ENCODE data around the gene PPP2R5A.

PPP2R5A gene

GRCh38 chr1:212326541-212326940 lies 41.3 kb downstream of the PPP2R5A start:
- Mint-ChIP-seq H3K9me3 (no peaks in the 10 kb centered on the region), H3K27ac (no peak overlapping the region), H3K36me3 (ENCODE audit: low read depth) (peaks cover 17% of the 10 kb centered on the region), H3K27me3 (no peaks in the 10 kb centered on the region), H3K4me3 (no peak overlapping the region), H3K4me1 (ENCODE audit: low read depth) (no peaks in the 10 kb centered on the region)
- intact Hi-C loops (cut with micrococcal nuclease): no loop called here

GRCh38 chr1:212328248-212328647 lies 43.0 kb downstream of the PPP2R5A start:
- intact Hi-C loops (cut with micrococcal nuclease): no loop called here
- Mint-ChIP-seq H3K27ac (no peak overlapping the region), H3K9me3 (no peaks in the 10 kb centered on the region), H3K4me3 (no peak overlapping the region), H3K36me3 (ENCODE audit: low read depth) (peaks cover 25% of the 10 kb centered on the region), H3K27me3 (no peaks in the 10 kb centered on the region), H3K4me1 (ENCODE audit: low read depth) (no peaks in the 10 kb centered on the region)

GRCh38 chr1:212329105-212329504 lies 43.9 kb downstream of the PPP2R5A start:
- H3K27me3 Mint-ChIP-seq: no peaks in the 10 kb centered on the region
- intact Hi-C loops (cut with micrococcal nuclease): no loop called here

GRCh38 chr1:212341090-212341489 lies 55.9 kb downstream of the PPP2R5A start:
- Mint-ChIP-seq H3K9me3 (no peaks in the 10 kb centered on the region), H3K27ac (no peak overlapping the region), H3K27me3 (no peaks in the 10 kb centered on the region), H3K4me3 (no peak overlapping the region), H3K4me1 (ENCODE audit: low read depth) (no peaks in the 10 kb centered on the region), H3K36me3 (ENCODE audit: low read depth) (peaks cover 51% of the 10 kb centered on the region)
- intact Hi-C loops (cut with micrococcal nuclease): no loop called here

More at GRCh38 chr1:212329105-212329504, 43.9 kb downstream of the PPP2R5A start:
- peaks cover 33% of the 10 kb centered on the region for H3K36me3 Mint-ChIP-seq (ENCODE audit: low read depth)
- no peaks in the 10 kb centered on the region for H3K9me3 Mint-ChIP-seq
- H3K4me1 Mint-ChIP-seq (ENCODE audit: low read depth): no peaks in the 10 kb centered on the region
- no peak overlapping the region for H3K27ac Mint-ChIP-seq
- no peak overlapping the region for H3K4me3 Mint-ChIP-seq

GRCh38 chr1:212344905-212345304 lies 59.7 kb downstream of the PPP2R5A start:
- Mint-ChIP-seq H3K27me3 (no peaks in the 10 kb centered on the region), H3K9me3 (no peaks in the 10 kb centered on the region), H3K4me1 (ENCODE audit: low read depth) (no peaks in the 10 kb centered on the region), H3K27ac (no peak overlapping the region), H3K4me3 (no peak overlapping the region), H3K36me3 (ENCODE audit: low read depth) (peaks cover 62% of the 10 kb centered on the region)
- intact Hi-C loops (cut with micrococcal nuclease): no loop called here

GRCh38 chr1:212346601-212347000 lies 61.4 kb downstream of the PPP2R5A start:
- Mint-ChIP-seq H3K9me3 (no peaks in the 10 kb centered on the region), H3K36me3 (ENCODE audit: low read depth) (peaks cover 79% of the 10 kb centered on the region), H3K27me3 (no peaks in the 10 kb centered on the region), H3K27ac (no peak overlapping the region), H3K4me1 (ENCODE audit: low read depth) (no peaks in the 10 kb centered on the region), H3K4me3 (no peak overlapping the region)
- intact Hi-C loops (cut with micrococcal nuclease): no loop called here

- no peaks in the 10 kb centered on the region for H3K4me1 Mint-ChIP-seq (ENCODE audit: low read depth)
- H3K9me3 Mint-ChIP-seq: no peaks in the 10 kb centered on the region
- no peaks in the 10 kb centered on the region for H3K27me3 Mint-ChIP-seq
- no peak overlapping the region for H3K27ac Mint-ChIP-seq
- H3K4me3 Mint-ChIP-seq: no peak overlapping the region
- intact Hi-C loops (cut with micrococcal nuclease): no loop called here
- peaks cover 65% of the 10 kb centered on the region for H3K36me3 Mint-ChIP-seq (ENCODE audit: low read depth)
Observed at GRCh38 chr1:212351588-212352362, 66.6 kb downstream of the PPP2R5A start.

- Mint-ChIP-seq H3K36me3 (ENCODE audit: low read depth) (peaks cover 66% of the 10 kb centered on the region), H3K4me3 (no peak overlapping the region), H3K9me3 (no peaks in the 10 kb centered on the region), H3K27me3 (no peaks in the 10 kb centered on the region), H3K4me1 (ENCODE audit: low read depth) (no peaks in the 10 kb centered on the region), H3K27ac (no peak overlapping the region)
- intact Hi-C loops (cut with micrococcal nuclease): no loop called here
Observed at GRCh38 chr1:212353181-212353580, 68.0 kb downstream of the PPP2R5A start.

GRCh38 chr1:212354464-212354863 lies 69.3 kb downstream of the PPP2R5A start:
- no peaks in the 10 kb centered on the region for H3K9me3 Mint-ChIP-seq
- H3K36me3 Mint-ChIP-seq (ENCODE audit: low read depth): peaks cover 73% of the 10 kb centered on the region
- H3K27ac Mint-ChIP-seq: peak overlapping the region; percentile 22
- no peaks in the 10 kb centered on the region for H3K27me3 Mint-ChIP-seq
- H3K4me3 Mint-ChIP-seq: no peak overlapping the region
- no peaks in the 10 kb centered on the region for H3K4me1 Mint-ChIP-seq (ENCODE audit: low read depth)
- intact Hi-C loops (cut with micrococcal nuclease): no loop called here

- Mint-ChIP-seq H3K4me3 (no peak overlapping the region), H3K4me1 (ENCODE audit: low read depth) (no peaks in the 10 kb centered on the region), H3K27me3 (no peaks in the 10 kb centered on the region), H3K36me3 (ENCODE audit: low read depth) (peaks cover 73% of the 10 kb centered on the region), H3K27ac (no peak overlapping the region), H3K9me3 (no peaks in the 10 kb centered on the region)
- intact Hi-C loops (cut with micrococcal nuclease): no loop called here
Observed at GRCh38 chr1:212355230-212355969, 70.2 kb downstream of the PPP2R5A start.

GRCh38 chr1:212359794-212360479 lies 74.7 kb downstream of the PPP2R5A start:
- Mint-ChIP-seq H3K36me3 (ENCODE audit: low read depth) (peaks cover 72% of the 10 kb centered on the region), H3K4me1 (ENCODE audit: low read depth) (no peaks in the 10 kb centered on the region), H3K9me3 (no peaks in the 10 kb centered on the region), H3K4me3 (no peak overlapping the region), H3K27ac (no peak overlapping the region), H3K27me3 (no peaks in the 10 kb centered on the region)
- intact Hi-C loops (cut with micrococcal nuclease): no loop called here

GRCh38 chr1:212364985-212365384 lies 79.8 kb downstream of the PPP2R5A start:
- H3K4me3 Mint-ChIP-seq: no peak overlapping the region
- H3K27ac Mint-ChIP-seq: no peak overlapping the region
- peaks cover 93% of the 10 kb centered on the region for H3K36me3 Mint-ChIP-seq (ENCODE audit: low read depth)
- no peaks in the 10 kb centered on the region for H3K9me3 Mint-ChIP-seq
- intact Hi-C loops (cut with micrococcal nuclease): loop anchor here (5.0 kb wide), 1 partner anchor 92 kb away; no protein-coding TSS in a partner anchor
- H3K27me3 Mint-ChIP-seq: no peaks in the 10 kb centered on the region
- no peaks in the 10 kb centered on the region for H3K4me1 Mint-ChIP-seq (ENCODE audit: low read depth)

- Mint-ChIP-seq H3K4me1 (ENCODE audit: low read depth) (no peaks in the 10 kb centered on the region), H3K27me3 (no peaks in the 10 kb centered on the region), H3K9me3 (no peaks in the 10 kb centered on the region), H3K36me3 (ENCODE audit: low read depth) (peaks cover 93% of the 10 kb centered on the region), H3K27ac (no peak overlapping the region), H3K4me3 (no peak overlapping the region)
- intact Hi-C loops (cut with micrococcal nuclease): loop anchor here (5.0 kb wide), 1 partner anchor 90 kb away; no protein-coding TSS in a partner anchor
Observed at GRCh38 chr1:212366901-212367300, 81.7 kb downstream of the PPP2R5A start.
